Endodermal cell (in vitro differentiated cells): ENCODE data around the gene IQCH. TPM values are rescaled to one million over a fixed set of nuclear protein-coding genes. Genes with fewer than 3 reads are reported as not detected.

Source experiments
- DNase-seq: peaks from one replicate; pipeline ENCODE4 v3.0.0-alpha.2; 2017
- H3K27ac ChIP-seq: 2 replicates; pipeline ENCODE4 v1.5.1; 2013; ENCODE audit warnings: mild to moderate bottlenecking, low read depth, low read length, moderate library complexity
- H3K27me3 ChIP-seq: 2 replicates; pipeline ENCODE4 v1.6.1; 2013; ENCODE audit warnings: mild to moderate bottlenecking, low read length, moderate library complexity; ENCODE audit not compliant: insufficient read depth, control insufficient read depth, poor library complexity, severe bottlenecking
- H3K36me3 ChIP-seq: 2 replicates; pipeline ENCODE4 v1.7.0; 2013; ENCODE audit warnings: mild to moderate bottlenecking, low read length, moderate library complexity; ENCODE audit not compliant: control insufficient read depth, insufficient read depth
- H3K4me1 ChIP-seq: one replicate; pipeline ENCODE4 v1.7.0; 2013; ENCODE audit warnings: low read length; ENCODE audit not compliant: control insufficient read depth, insufficient read depth
- H3K4me3 ChIP-seq: 2 replicates; pipeline ENCODE4 v1.5.1; 2013; ENCODE audit warnings: mild to moderate bottlenecking, low read length, moderate library complexity
- H3K9ac ChIP-seq: 2 replicates; pipeline ENCODE4 v1.6.1; 2013; ENCODE audit warnings: mild to moderate bottlenecking, low read length, moderate library complexity; ENCODE audit not compliant: poor library complexity, severe bottlenecking; ENCODE audit errors: extremely low read depth
- H3K9me3 ChIP-seq: 2 replicates; pipeline ENCODE4 v1.6.1; 2013; ENCODE audit warnings: mild to moderate bottlenecking, low read length, moderate library complexity; ENCODE audit not compliant: control insufficient read depth
- H3K27ac Mint-ChIP-seq: 2 replicates; pipeline ENCODE4 v1.8.0; 2020; ENCODE audit warnings: mixed read lengths
- H3K27me3 Mint-ChIP-seq: 2 replicates; pipeline ENCODE4 v1.8.0; 2021; ENCODE audit warnings: mild to moderate bottlenecking, mixed read lengths; ENCODE audit not compliant: insufficient read depth
- H3K36me3 Mint-ChIP-seq: 2 replicates; pipeline ENCODE4 v1.8.0; 2020; ENCODE audit warnings: low read depth, mixed read lengths
- H3K4me1 Mint-ChIP-seq: 2 replicates; pipeline ENCODE4 v1.8.0; 2020; ENCODE audit warnings: mixed read lengths
- H3K4me3 Mint-ChIP-seq: 2 replicates; pipeline ENCODE4 v1.8.0; 2020; ENCODE audit warnings: mild to moderate bottlenecking, moderate library complexity, mixed read lengths
- H3K9me3 Mint-ChIP-seq: 2 replicates; pipeline ENCODE4 v1.8.0; 2020; ENCODE audit warnings: mild to moderate bottlenecking, mixed read lengths
- CTCF ChIP-seq: fragments of 200-600 bp; sonication (generic); conservative IDR thresholded peaks from 2 replicates; pipeline ENCODE4 v1.5.0; 2021; ENCODE audit warnings: antibody characterized with exemption, mild to moderate bottlenecking
- WGBS, 2 experiments: methylation state at CpG; one replicate each; pipeline versions ENCODE4 v1.1.5 to v1.1.7; 2013; ENCODE audit warnings: missing lambda C conversion rate in 2 of 2, mixed read lengths in 1 of 2; ENCODE audit not compliant: insufficient coverage in 1 of 2, insufficient read length in 1 of 2; 5-methylcytosine and 5-hydroxymethylcytosine counted together
- total RNA-seq, 2 donors: library from RNA; stranded (reverse); fragmentation: NEBNext Ultra II Directional in 1 of 2; extraction: Animal tissue kit (Norgen Biotek cat#: 25700) in 1 of 2; gene quantifications; 2 replicates in 1 of 2; 3 replicates in 1 of 2; pipeline ENCODE4 v1.2.1, GENCODE V29; 2021

IQCH gene
- total RNA-seq, 2 donors from 2014 or later = 6.2 to 12.8 TPM

GRCh38 chr15:67462875-67463274 lies 208.3 kb downstream of the IQCH start:
- no peak for DNase-seq
- WGBS, 2 experiments = 97 to 100% methylated on average over 1 to 3 of the region's 3 CpGs
- Histone ChIP-seq H3K9ac (no peak overlapping the region), H3K4me1 (no peaks in the 10 kb centered on the region), H3K27ac (no peak overlapping the region), H3K27me3 (peaks cover 37% of the 10 kb centered on the region), H3K36me3 (no peaks in the 10 kb centered on the region), H3K9me3 (no peaks in the 10 kb centered on the region), H3K4me3 (no peak overlapping the region)
- Mint-ChIP-seq H3K4me3 (no peak overlapping the region), H3K4me1 (peaks cover 11% of the 10 kb centered on the region), H3K27me3 (peaks cover 18% of the 10 kb centered on the region), H3K9me3 (no peaks in the 10 kb centered on the region), H3K27ac (no peak overlapping the region), H3K36me3 (no peaks in the 10 kb centered on the region)
- TF ChIP-seq CTCF = no peak

GRCh38 chr15:67463488-67463887 lies 208.9 kb downstream of the IQCH start:
- no peak for TF ChIP-seq CTCF

GRCh38 chr15:67465196-67465952 lies 210.8 kb downstream of the IQCH start:
- H3K4me1 ChIP-seq = no peaks in the 10 kb centered on the region
- Mint-ChIP-seq H3K36me3 (no peaks in the 10 kb centered on the region), H3K9me3 (no peaks in the 10 kb centered on the region), H3K27ac (peak overlapping the region; percentile 3), H3K27me3 (peaks cover 19% of the 10 kb centered on the region), H3K4me3 (no peak overlapping the region), H3K4me1 (peaks cover 11% of the 10 kb centered on the region)
- no peak for DNase-seq
- peaks cover 39% of the 10 kb centered on the region for H3K27me3 ChIP-seq
- no peak overlapping the region for H3K9ac ChIP-seq
- no peaks in the 10 kb centered on the region for H3K36me3 ChIP-seq
- WGBS, 2 experiments = 89 to 94% methylated on average over 11 to 12 of the region's 12 CpGs
- no peak overlapping the region for H3K27ac ChIP-seq
- no peak for TF ChIP-seq CTCF
- H3K4me3 ChIP-seq = no peak overlapping the region
- H3K9me3 ChIP-seq = no peaks in the 10 kb centered on the region

More at GRCh38 chr15:67463488-67463887, 208.9 kb downstream of the IQCH start:
- H3K4me3 Mint-ChIP-seq = no peak overlapping the region
- DNase-seq = no peak
- Histone ChIP-seq H3K9ac (no peak overlapping the region), H3K4me1 (no peaks in the 10 kb centered on the region), H3K27me3 (peaks cover 37% of the 10 kb centered on the region), H3K9me3 (no peaks in the 10 kb centered on the region), H3K36me3 (no peaks in the 10 kb centered on the region), H3K4me3 (no peak overlapping the region), H3K27ac (no peak overlapping the region)
- no peak overlapping the region for H3K27ac Mint-ChIP-seq
- H3K4me1 Mint-ChIP-seq = peaks cover 11% of the 10 kb centered on the region
- peaks cover 19% of the 10 kb centered on the region for H3K27me3 Mint-ChIP-seq
- H3K9me3 Mint-ChIP-seq = no peaks in the 10 kb centered on the region
- H3K36me3 Mint-ChIP-seq = no peaks in the 10 kb centered on the region
